MCF 10A (cell line): Measurements from ENCODE around the gene AFDN. TPM values are rescaled to one million over a fixed set of nuclear protein-coding genes. Genes with fewer than 3 reads are reported as not detected.

ENCODE experiments used
- BruUV-seq: library from RNA; stranded (reverse); fragments of 400-500 nt; replicated peaks from 2 replicates; lab custom pipeline; 2021; lab: Mats Ljungman, UMichigan
- CTCF ChIA-PET: fragments of 300-600 bp; sonication (Branson Sonifier 250); formaldehyde crosslinking; extraction: SDS; loops from one replicate; lab custom pipeline; 2021; ENCODE audit warnings: antibody characterized with exemption, inconsistent platforms; lab: Yijun Ruan, JAX
- POLR2A ChIA-PET: fragments of 300-600, 350-650 bp; sonication (Branson Sonifier 250); formaldehyde crosslinking; extraction: SDS; loops from one replicate; lab custom pipeline; 2020; ENCODE audit warnings: antibody characterized with exemption, inconsistent platforms; lab: Yijun Ruan, JAX
- DNase-seq: peaks from one replicate; pipeline ENCODE4 v3.0.0-alpha.2; 2018; ENCODE audit not compliant: unreplicated experiment
- H3K27ac Mint-ChIP-seq: one replicate; pipeline ENCODE4 v1.8.0; 2022; ENCODE audit warnings: mild to moderate bottlenecking, low read depth, mixed read lengths; ENCODE audit not compliant: unreplicated experiment
- H3K27me3 Mint-ChIP-seq: one replicate; pipeline ENCODE4 v1.8.0; 2022; ENCODE audit warnings: mixed read lengths; ENCODE audit not compliant: insufficient read depth, unreplicated experiment
- H3K36me3 Mint-ChIP-seq: one replicate; pipeline ENCODE4 v1.8.0; 2022; ENCODE audit warnings: mild to moderate bottlenecking, moderate library complexity, mixed read lengths; ENCODE audit not compliant: insufficient read depth, unreplicated experiment
- H3K4me1 Mint-ChIP-seq: one replicate; pipeline ENCODE4 v1.8.0; 2022; ENCODE audit warnings: mixed read lengths; ENCODE audit not compliant: insufficient read depth, unreplicated experiment
- H3K4me3 Mint-ChIP-seq: one replicate; pipeline ENCODE4 v1.8.0; 2022; ENCODE audit warnings: mild to moderate bottlenecking, moderate library complexity, mixed read lengths; ENCODE audit not compliant: unreplicated experiment
- H3K9me3 Mint-ChIP-seq: one replicate; pipeline ENCODE4 v1.8.0; 2022; ENCODE audit warnings: mixed read lengths; ENCODE audit not compliant: unreplicated experiment
- intact Hi-C: fragments of 100-400 bp; cut with micrococcal nuclease; formaldehyde crosslinking; loops from 2 replicates; pipeline ENCODE4 v1.14.1; 2022
- total RNA-seq: library from RNA; stranded (reverse); gene quantifications from 2 replicates; pipeline ENCODE4 v1.2.3, GENCODE V29; 2022
- TF ChIP-seq, protein P1 (sequence below): fragments of 200-600 bp; IDR thresholded peaks from one replicate; pipeline ENCODE4 v1.8.0; 2022; ENCODE audit warnings: antibody characterized with exemption, mild to moderate bottlenecking; ENCODE audit not compliant: unreplicated experiment

Gene AFDN
- total RNA-seq, 1 experiment from 2014 or later: 115 TPM

DNA sequence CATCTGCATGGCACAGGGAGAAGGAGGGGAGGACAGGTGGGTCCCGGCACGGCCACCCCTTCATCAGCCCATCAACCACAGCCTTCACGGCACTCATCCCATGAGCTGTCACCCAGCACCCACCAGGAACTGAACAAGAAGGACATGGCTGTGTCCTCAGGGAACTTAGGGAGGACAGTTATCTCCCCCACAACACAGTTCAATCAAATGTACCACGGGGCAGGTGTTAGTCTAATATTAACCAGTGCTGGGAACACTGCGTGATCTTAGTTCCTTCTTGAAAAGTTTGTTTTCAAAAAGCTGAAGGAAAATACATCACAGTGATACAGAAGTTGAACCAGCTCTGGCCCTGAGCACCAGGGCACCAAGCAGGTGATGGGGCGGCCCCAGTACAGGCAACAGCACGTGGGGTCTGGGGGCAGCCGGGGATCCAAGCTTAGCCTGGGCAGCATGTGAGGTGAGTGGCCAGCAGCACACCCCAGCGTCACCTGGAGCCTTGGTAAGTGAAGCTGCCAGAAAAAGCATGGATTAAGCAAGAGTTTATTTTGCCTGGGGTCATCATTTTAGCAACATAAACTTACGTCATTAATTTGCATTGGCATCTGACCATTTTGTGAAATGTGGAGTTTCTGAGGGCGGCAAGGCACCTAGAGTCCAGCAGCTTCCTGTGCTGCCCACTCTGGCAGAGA, 35.5 kb upstream of the AFDN start:
- CTCF ChIA-PET: interaction anchor here (0.6 to 1.0 kb wide), 2 partner anchors 37 to 144 kb away, joined by 3 read pairs; no protein-coding TSS in a partner anchor

DNA sequence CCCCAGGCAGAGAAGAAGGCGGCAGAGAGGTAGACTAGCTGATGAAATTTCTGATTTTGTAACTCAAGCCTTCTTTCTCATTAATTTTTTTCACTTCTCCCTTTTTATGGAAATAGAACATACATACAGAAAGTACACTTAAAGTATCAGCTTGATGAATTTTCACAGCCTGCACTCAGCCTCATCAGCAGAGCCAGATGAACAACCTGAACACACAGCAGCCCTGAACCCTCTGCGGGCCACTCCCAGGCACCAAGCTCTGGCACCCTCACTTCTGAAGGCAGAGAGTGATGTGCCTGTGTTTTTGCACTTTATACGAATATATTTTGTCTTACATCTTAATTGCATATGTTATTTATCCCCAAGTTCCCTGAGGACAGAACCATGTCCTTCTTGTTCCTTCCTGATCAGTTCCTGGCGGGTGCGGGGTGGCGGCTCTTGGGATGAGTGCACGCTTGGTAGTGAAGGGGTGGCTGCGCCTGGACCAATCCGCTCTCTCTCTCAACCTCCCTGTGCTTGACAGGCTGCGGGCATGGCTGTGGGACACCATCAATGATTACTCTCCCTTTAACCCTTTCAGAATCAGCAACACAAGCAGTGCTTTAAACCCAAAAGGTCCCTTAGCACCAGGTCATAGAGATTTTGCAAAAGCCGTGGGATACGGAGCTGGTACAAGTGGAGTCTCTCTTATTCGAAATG, 34.8 kb upstream of the AFDN start:
- peak overlapping the region; percentile 57 for H3K27ac Mint-ChIP-seq
- no peaks in the 10 kb centered on the region for H3K9me3 Mint-ChIP-seq
- H3K4me3 Mint-ChIP-seq: no peak overlapping the region
- H3K4me1 Mint-ChIP-seq: peaks cover 9% of the 10 kb centered on the region
- H3K36me3 Mint-ChIP-seq: no peaks in the 10 kb centered on the region
- intact Hi-C loops: no loop called here
- TF ChIP-seq, protein P1, sequence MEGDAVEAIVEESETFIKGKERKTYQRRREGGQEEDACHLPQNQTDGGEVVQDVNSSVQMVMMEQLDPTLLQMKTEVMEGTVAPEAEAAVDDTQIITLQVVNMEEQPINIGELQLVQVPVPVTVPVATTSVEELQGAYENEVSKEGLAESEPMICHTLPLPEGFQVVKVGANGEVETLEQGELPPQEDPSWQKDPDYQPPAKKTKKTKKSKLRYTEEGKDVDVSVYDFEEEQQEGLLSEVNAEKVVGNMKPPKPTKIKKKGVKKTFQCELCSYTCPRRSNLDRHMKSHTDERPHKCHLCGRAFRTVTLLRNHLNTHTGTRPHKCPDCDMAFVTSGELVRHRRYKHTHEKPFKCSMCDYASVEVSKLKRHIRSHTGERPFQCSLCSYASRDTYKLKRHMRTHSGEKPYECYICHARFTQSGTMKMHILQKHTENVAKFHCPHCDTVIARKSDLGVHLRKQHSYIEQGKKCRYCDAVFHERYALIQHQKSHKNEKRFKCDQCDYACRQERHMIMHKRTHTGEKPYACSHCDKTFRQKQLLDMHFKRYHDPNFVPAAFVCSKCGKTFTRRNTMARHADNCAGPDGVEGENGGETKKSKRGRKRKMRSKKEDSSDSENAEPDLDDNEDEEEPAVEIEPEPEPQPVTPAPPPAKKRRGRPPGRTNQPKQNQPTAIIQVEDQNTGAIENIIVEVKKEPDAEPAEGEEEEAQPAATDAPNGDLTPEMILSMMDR: no peak
- DNase-seq: no peak
- BruUV-seq: no TSS peak
- POLR2A ChIA-PET: interaction anchor here (0.7 to 1.6 kb wide), 4 partner anchors 35 to 296 kb away, joined by 3 to 7 read pairs (median 4); partner anchors contain the start of gene AFDN
- CTCF ChIA-PET: interaction anchor here (1.0 kb wide), 1 partner anchor 37 kb away, joined by 3 read pairs; no protein-coding TSS in a partner anchor
- peaks cover 20% of the 10 kb centered on the region for H3K27me3 Mint-ChIP-seq

More for the DNA sequence above, 35.5 kb upstream of the AFDN start:
- peak; percentile 97 for DNase-seq
- TF ChIP-seq, protein P1: no peak
- H3K27ac Mint-ChIP-seq: peak overlapping the region; percentile 57
- H3K4me3 Mint-ChIP-seq: no peak overlapping the region
- no peaks in the 10 kb centered on the region for H3K9me3 Mint-ChIP-seq
- H3K4me1 Mint-ChIP-seq: peaks cover 12% of the 10 kb centered on the region
- peaks cover 20% of the 10 kb centered on the region for H3K27me3 Mint-ChIP-seq
- POLR2A ChIA-PET: interaction anchor here (0.7 to 1.6 kb wide), 5 partner anchors 20 to 297 kb away, joined by 3 to 7 read pairs (median 3); partner anchors contain the start of gene AFDN
- BruUV-seq: no TSS peak
- intact Hi-C loops: no loop called here
- no peaks in the 10 kb centered on the region for H3K36me3 Mint-ChIP-seq

DNA sequence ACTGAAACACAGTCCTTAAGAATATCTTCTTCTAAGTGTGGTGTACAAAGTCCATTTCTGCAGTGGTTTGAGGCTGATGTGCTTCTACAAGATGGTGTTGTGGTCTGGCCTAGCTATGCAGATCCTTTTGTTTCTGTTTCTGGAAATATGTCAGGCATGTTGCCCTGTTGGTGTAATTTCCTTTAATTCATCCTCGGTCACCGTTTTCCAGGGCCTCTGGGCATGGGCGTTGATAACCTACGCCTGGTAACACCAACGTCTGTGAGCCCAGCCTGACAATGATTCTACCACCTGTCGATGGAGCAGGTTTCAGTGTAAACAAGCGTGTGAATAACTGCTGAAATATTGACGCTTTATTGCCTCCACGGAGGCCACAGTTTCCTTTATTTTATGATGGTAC, 33.3 kb upstream of the AFDN start:
- DNase-seq: no peak
- H3K36me3 Mint-ChIP-seq: no peaks in the 10 kb centered on the region
- peaks cover 30% of the 10 kb centered on the region for H3K27me3 Mint-ChIP-seq
- TF ChIP-seq, protein P1: no peak
- peaks cover 6% of the 10 kb centered on the region for H3K4me1 Mint-ChIP-seq
- H3K27ac Mint-ChIP-seq: no peak overlapping the region
- ChIA-PET POLR2A (interaction anchor here (0.7 to 1.0 kb wide), 2 partner anchors 34 to 62 kb away, joined by 3 read pairs; no protein-coding TSS in a partner anchor), CTCF (no interaction called here)
- H3K4me3 Mint-ChIP-seq: no peak overlapping the region
- H3K9me3 Mint-ChIP-seq: no peaks in the 10 kb centered on the region
- intact Hi-C loops: no loop called here
- no TSS peak for BruUV-seq
